Activated CD8-positive, alpha-beta T cell treated with anti-CD3 and anti-CD28 coated beads for 36 hours (primary cell): ENCODE measurements around the gene CLTCL1. TPM values are rescaled to one million over a fixed set of nuclear protein-coding genes. Genes with fewer than 3 reads are reported as not detected.

Experiments
- ATAC-seq: fragments of 200-7000 bp; cut with Tn5 transposase; one replicate; pipeline ENCODE4 v1.10.0; 2021; ENCODE audit warnings: mild to moderate bottlenecking, moderate library complexity
- CTCF ChIA-PET: fragments of 350-600 bp; sonication (Branson Sonifier 250); formaldehyde crosslinking; loops from one replicate; lab custom pipeline; 2021; ENCODE audit warnings: antibody characterized with exemption; lab: Charles Lee
- POLR2A ChIA-PET: fragments of 350-600 bp; sonication (Branson Sonifier 250); formaldehyde crosslinking; loops from one replicate; lab custom pipeline; 2021; ENCODE audit warnings: antibody characterized with exemption; lab: Charles Lee
- DNase-seq: peaks from one replicate; pipeline ENCODE4 v3.0.0-alpha.2; 2020
- H3K27ac Mint-ChIP-seq: one replicate; pipeline ENCODE4 v1.8.0; 2021; ENCODE audit warnings: mild to moderate bottlenecking, mixed read lengths
- H3K27me3 Mint-ChIP-seq: one replicate; pipeline ENCODE4 v1.8.0; 2021; ENCODE audit warnings: mixed read lengths
- H3K36me3 Mint-ChIP-seq: one replicate; pipeline ENCODE4 v1.8.0; 2021; ENCODE audit warnings: low read depth, mixed read lengths
- H3K4me1 Mint-ChIP-seq: one replicate; pipeline ENCODE4 v1.8.0; 2021; ENCODE audit warnings: low read depth, mixed read lengths
- H3K4me3 Mint-ChIP-seq: one replicate; pipeline ENCODE4 v1.8.0; 2021; ENCODE audit warnings: mild to moderate bottlenecking, moderate library complexity, mixed read lengths
- H3K9me3 Mint-ChIP-seq: one replicate; pipeline ENCODE4 v1.8.0; 2021; ENCODE audit warnings: mixed read lengths
- intact Hi-C: fragments of 100-400 bp; cut with micrococcal nuclease; formaldehyde crosslinking; loops from one replicate; pipeline ENCODE4 v1.10.0; 2022
- total RNA-seq, 2 experiments: library from RNA; stranded (reverse); gene quantifications; one replicate each; pipeline ENCODE4 v1.2.3, GENCODE V29; 2021
- TF ChIP-seq, protein P1 (sequence below): fragments of 200-600 bp; IDR thresholded peaks from one replicate; pipeline ENCODE4 v1.8.0; 2022; ENCODE audit warnings: antibody characterized with exemption, mild to moderate bottlenecking

CLTCL1 gene
- total RNA-seq, 2 experiments from 2014 or later, result 0.45 to 0.65 TPM

DNA sequence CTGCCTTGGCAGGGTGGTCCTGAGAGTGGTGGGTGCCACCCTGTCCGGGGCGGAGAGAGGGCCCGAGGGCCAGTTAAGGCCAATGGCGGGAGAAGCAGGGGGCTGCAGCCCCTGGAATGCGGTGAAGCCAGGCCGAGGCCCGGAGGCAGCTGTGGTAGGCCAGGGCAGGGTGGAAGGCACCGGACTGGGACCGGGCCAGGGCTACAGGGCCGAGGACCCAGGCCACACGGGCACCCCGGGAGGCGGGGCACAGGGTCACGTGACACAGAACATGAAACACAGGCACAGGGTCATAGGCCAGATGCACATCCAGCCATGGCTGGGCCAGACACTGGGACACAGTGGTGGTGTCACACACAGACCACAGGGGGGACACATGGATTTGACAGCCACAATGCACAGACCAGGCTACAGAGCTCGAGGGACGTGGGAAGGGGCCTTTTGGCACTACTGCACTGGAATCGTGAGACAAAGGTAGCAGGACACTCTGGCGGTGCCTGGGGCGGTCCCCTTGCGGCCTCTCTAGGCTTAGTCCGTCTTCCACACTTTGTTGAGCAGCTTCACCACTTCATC is 115.8 kb downstream of the CLTCL1 start:
- Mint-ChIP-seq H3K9me3 (no peaks in the 10 kb centered on the region), H3K4me1 (peaks cover 35% of the 10 kb centered on the region), H3K27ac (no peak overlapping the region), H3K4me3 (no peak overlapping the region), H3K36me3 (peaks cover 16% of the 10 kb centered on the region), H3K27me3 (no peaks in the 10 kb centered on the region)
- ChIA-PET POLR2A (interaction anchor here (0.8 to 1.7 kb wide), 2 partner anchors 58 to 268 kb away, joined by 3 to 5 read pairs; no protein-coding TSS in a partner anchor), CTCF (no interaction called here)
- intact Hi-C loops, result no loop called here
- ATAC-seq, result no peak
- no peak for DNase-seq
- TF ChIP-seq, protein P1, sequence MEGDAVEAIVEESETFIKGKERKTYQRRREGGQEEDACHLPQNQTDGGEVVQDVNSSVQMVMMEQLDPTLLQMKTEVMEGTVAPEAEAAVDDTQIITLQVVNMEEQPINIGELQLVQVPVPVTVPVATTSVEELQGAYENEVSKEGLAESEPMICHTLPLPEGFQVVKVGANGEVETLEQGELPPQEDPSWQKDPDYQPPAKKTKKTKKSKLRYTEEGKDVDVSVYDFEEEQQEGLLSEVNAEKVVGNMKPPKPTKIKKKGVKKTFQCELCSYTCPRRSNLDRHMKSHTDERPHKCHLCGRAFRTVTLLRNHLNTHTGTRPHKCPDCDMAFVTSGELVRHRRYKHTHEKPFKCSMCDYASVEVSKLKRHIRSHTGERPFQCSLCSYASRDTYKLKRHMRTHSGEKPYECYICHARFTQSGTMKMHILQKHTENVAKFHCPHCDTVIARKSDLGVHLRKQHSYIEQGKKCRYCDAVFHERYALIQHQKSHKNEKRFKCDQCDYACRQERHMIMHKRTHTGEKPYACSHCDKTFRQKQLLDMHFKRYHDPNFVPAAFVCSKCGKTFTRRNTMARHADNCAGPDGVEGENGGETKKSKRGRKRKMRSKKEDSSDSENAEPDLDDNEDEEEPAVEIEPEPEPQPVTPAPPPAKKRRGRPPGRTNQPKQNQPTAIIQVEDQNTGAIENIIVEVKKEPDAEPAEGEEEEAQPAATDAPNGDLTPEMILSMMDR, result no peak

DNA sequence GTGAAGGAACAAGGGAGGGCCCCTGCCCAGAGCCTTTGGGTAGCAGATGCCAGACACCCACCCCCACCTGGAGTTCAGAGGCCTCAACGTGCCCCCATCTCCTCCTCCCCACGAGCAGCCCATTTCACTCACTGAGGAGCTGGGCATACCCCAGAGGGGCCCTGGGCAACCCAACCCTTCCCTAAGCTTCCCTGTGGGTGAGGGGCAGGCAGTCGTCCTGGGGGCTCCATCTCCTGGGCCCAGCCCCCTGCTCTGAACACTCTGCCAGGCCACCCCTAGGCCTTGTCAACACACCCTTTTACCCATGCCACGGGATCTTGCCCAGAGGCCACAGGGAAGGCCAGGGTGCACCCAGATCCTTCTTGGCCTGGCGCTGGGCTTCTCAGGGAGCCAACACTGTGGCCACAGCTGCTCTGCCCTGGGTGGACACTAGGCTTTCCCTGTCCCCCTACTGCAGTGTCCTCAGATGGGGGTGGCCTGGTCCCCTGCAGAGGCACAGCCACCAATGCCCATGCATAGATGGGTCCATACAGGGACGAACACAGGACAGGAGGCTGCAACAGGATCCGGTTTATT is 116.4 kb downstream of the CLTCL1 start:
- TF ChIP-seq, protein P1, result no peak
- no peaks in the 10 kb centered on the region for H3K9me3 Mint-ChIP-seq
- H3K27ac Mint-ChIP-seq, result no peak overlapping the region
- POLR2A ChIA-PET, result interaction anchor here (0.8 to 1.7 kb wide), 3 partner anchors 9 to 268 kb away, joined by 3 to 7 read pairs (median 5); no protein-coding TSS in a partner anchor
- no peak overlapping the region for H3K4me3 Mint-ChIP-seq
- H3K27me3 Mint-ChIP-seq, result peaks cover 4% of the 10 kb centered on the region
- CTCF ChIA-PET, result no interaction called here
- intact Hi-C loops, result no loop called here
- DNase-seq, result no peak
- ATAC-seq, result no peak
- H3K4me1 Mint-ChIP-seq, result peaks cover 40% of the 10 kb centered on the region
- peaks cover 16% of the 10 kb centered on the region for H3K36me3 Mint-ChIP-seq

DNA sequence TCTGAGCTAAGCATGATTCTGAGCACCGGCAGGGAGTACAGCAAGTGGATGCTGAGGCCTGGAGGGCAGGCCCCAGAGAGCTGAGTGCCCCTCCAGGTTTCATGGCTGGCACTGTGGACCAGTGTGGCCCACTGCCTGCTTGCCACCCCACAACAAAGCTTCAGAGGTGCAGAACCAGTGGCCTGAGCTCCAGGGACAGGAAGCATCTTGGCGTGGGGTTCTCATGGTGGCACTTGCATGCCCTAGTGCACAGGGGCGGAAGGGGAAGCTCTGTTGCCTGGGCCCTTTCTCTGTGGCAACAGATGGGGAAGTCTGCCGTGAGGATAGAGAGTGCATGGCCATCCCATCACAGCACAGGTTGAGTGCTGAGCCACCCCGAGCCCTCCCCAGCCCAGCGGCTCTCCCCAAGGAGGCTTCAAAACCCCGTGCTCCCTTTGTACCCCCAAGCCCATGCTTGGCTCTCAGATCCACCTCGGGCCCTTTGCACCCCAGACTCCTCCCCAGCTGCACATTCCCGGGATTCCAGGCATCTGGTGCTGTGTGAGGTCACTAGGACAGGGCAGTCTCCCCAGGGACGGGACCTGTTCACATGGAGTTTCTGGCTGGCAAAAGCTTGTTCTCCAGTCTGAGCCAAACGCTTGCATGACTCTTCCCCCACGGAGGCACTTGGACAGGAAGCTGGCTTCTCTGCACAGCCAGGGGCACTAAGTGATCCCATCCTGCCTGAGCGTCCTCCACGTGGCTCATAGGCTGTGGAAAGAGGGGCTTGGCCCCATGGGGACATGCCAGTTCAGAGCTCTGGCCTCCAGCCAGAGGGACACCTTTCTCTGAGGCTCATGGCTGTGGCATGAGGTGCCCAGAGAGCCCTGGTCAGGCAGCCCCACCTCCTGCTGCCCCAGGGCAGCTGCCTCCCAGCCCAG is 117.2 kb downstream of the CLTCL1 start:
- peaks cover 37% of the 10 kb centered on the region for H3K4me1 Mint-ChIP-seq
- no peak for ATAC-seq
- POLR2A ChIA-PET, result interaction anchor here (1.1 to 1.7 kb wide), 4 partner anchors 9 to 118 kb away, joined by 3 to 7 read pairs (median 4); no protein-coding TSS in a partner anchor
- H3K27me3 Mint-ChIP-seq, result peaks cover 10% of the 10 kb centered on the region
- no peaks in the 10 kb centered on the region for H3K9me3 Mint-ChIP-seq
- no peak for DNase-seq
- CTCF ChIA-PET, result no interaction called here
- TF ChIP-seq, protein P1, result no peak
- H3K27ac Mint-ChIP-seq, result no peak overlapping the region
- intact Hi-C loops, result no loop called here
- peaks cover 16% of the 10 kb centered on the region for H3K36me3 Mint-ChIP-seq
- no peak overlapping the region for H3K4me3 Mint-ChIP-seq

DNA sequence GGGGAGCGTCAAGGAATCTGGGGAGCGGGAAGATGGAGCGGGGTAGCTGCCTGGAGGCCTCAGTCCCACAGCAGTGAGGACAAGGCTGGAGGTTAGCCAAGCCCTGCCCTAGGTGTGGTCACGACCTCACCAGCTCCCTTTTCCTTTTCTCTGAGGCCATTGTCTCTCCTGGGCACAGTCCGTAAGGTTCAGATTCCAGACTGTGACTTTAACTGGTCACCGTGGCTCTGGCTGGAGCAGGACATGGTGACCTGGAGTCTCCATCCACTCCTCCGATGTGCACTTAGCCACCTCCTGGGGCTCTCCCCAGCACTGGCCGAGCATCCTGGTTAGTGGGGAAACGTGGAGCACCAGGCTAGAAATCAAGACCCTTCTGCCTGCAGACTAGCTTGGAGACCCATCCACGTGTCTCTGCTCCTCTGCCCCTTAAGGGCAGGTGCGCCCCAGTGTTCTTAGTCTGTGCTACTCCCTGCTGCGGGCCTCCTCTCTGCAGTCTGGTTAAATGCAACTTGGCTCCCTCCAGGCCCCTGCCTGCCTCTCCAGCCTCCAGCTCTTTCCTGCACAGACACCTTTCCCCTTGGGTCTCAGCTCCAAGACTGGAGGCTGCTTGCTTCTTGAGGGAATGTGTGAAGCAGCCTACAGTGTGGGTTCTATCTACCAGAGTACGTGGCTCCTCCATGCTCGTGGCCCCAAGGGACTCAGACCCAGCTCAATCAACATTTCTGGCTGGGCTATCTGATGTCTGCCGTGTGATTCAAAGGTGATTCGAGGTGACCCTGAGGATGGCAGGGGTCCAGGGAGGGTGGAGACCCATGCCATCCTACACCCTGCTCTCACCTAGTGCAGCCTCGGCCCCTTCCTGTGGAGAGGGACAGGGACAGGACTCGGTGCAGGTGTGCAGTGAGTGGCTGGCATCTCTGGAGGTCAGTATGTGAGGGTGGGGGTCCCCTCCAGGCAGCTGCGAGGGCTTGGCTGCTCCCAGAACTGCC is 118.2 kb downstream of the CLTCL1 start:
- intact Hi-C loops, result no loop called here
- peaks cover 35% of the 10 kb centered on the region for H3K4me1 Mint-ChIP-seq
- no peaks in the 10 kb centered on the region for H3K9me3 Mint-ChIP-seq
- H3K27ac Mint-ChIP-seq, result peak overlapping the region; percentile 90
- peaks cover 16% of the 10 kb centered on the region for H3K36me3 Mint-ChIP-seq
- ATAC-seq, result no peak
- ChIA-PET CTCF (no interaction called here), POLR2A (interaction anchor here (0.9 to 1.4 kb wide), 5 partner anchors 10 to 119 kb away, joined by 3 to 7 read pairs (median 3); partner anchors contain the start of gene ESS2)
- no peak for DNase-seq
- H3K4me3 Mint-ChIP-seq, result peak overlapping the region; percentile 92
- peaks cover 18% of the 10 kb centered on the region for H3K27me3 Mint-ChIP-seq
- TF ChIP-seq, protein P1, result no peak
